Astrocyte (in vitro differentiated cells and primary cell): Measurements from ENCODE around the gene STRIP2. TPM values are rescaled to one million over a fixed set of nuclear protein-coding genes. Genes with fewer than 3 reads are reported as not detected.
"Not testable (repeated sequence)": the region's sequence is repeated elsewhere in the genome, so short reads cannot be mapped to it uniquely, and the experiment has no call there.

Source experiments
- DNase-seq: peaks from one replicate; pipeline ENCODE4 v3.0.0-alpha.2; 2010; ENCODE audit warnings: low read depth
- FAIRE-seq: peaks from 2 replicates; lab custom pipeline; 2011; peaks lifted over from hg19 to GRCh38; lab: Jason Lieb, UNC
- H2AFZ ChIP-seq: 2 replicates; pipeline ENCODE4 v1.6.0; 2012; ENCODE audit warnings: low read depth, low read length, inconsistent platforms
- H3K27ac ChIP-seq: 2 replicates; pipeline ENCODE4 v1.5.1; 2011; ENCODE audit warnings: low read depth, low read length, inconsistent platforms
- H3K27me3 ChIP-seq: 2 replicates; pipeline ENCODE4 v1.6.0; 2011; ENCODE audit warnings: low read length, inconsistent platforms; ENCODE audit not compliant: insufficient read depth
- H3K36me3 ChIP-seq: 2 replicates; pipeline ENCODE4 v1.5.1; 2011; ENCODE audit warnings: low read length, inconsistent platforms; ENCODE audit not compliant: insufficient read depth
- H3K4me1 ChIP-seq: 2 replicates; pipeline ENCODE4 v1.5.1; 2011; ENCODE audit warnings: low read length, inconsistent platforms; ENCODE audit not compliant: insufficient read depth
- H3K4me2 ChIP-seq: 2 replicates; pipeline ENCODE4 v1.6.0; 2012; ENCODE audit warnings: low read length, inconsistent platforms
- H3K4me3 ChIP-seq: 2 replicates; pipeline ENCODE4 v1.5.1; 2011; ENCODE audit warnings: low read depth, mild to moderate bottlenecking, low read length, inconsistent platforms; ENCODE audit not compliant: insufficient read depth
- H3K79me2 ChIP-seq: 2 replicates; pipeline ENCODE4 v1.6.0; 2012; ENCODE audit warnings: mild to moderate bottlenecking, low read length, inconsistent platforms; ENCODE audit not compliant: insufficient read depth
- H3K9ac ChIP-seq: 2 replicates; pipeline ENCODE4 v1.6.0; 2012; ENCODE audit warnings: mild to moderate bottlenecking, low read length, inconsistent platforms
- H3K9me3 ChIP-seq: 2 replicates; pipeline ENCODE4 v1.5.1; 2012; ENCODE audit warnings: low read depth, mild to moderate bottlenecking, low read length, inconsistent platforms; ENCODE audit not compliant: insufficient read depth
- H4K20me1 ChIP-seq: 2 replicates; pipeline ENCODE4 v1.6.0; 2012; ENCODE audit warnings: low read length, inconsistent platforms; ENCODE audit not compliant: insufficient read depth
- H3K27ac Mint-ChIP-seq: one replicate; pipeline ENCODE4 v1.8.0; 2021; ENCODE audit warnings: mild to moderate bottlenecking, mixed read lengths; ENCODE audit not compliant: unreplicated experiment
- H3K27me3 Mint-ChIP-seq: one replicate; pipeline ENCODE4 v1.8.0; 2021; ENCODE audit warnings: low read depth, mixed read lengths; ENCODE audit not compliant: unreplicated experiment
- H3K36me3 Mint-ChIP-seq: one replicate; pipeline ENCODE4 v1.8.0; 2021; ENCODE audit warnings: low read depth, mixed read lengths; ENCODE audit not compliant: unreplicated experiment
- H3K4me1 Mint-ChIP-seq: one replicate; pipeline ENCODE4 v1.8.0; 2021; ENCODE audit warnings: low read depth, mixed read lengths; ENCODE audit not compliant: unreplicated experiment
- H3K4me3 Mint-ChIP-seq: one replicate; pipeline ENCODE4 v1.8.0; 2021; ENCODE audit warnings: mild to moderate bottlenecking, moderate library complexity, mixed read lengths; ENCODE audit not compliant: unreplicated experiment
- H3K9me3 Mint-ChIP-seq: one replicate; pipeline ENCODE4 v1.8.0; 2021; ENCODE audit warnings: mild to moderate bottlenecking, mixed read lengths; ENCODE audit not compliant: unreplicated experiment
- CTCF ChIP-seq: IDR thresholded peaks from 2 replicates; pipeline ENCODE4 v1.5.1; 2011; ENCODE audit warnings: low read depth, mild to moderate bottlenecking, inconsistent platforms, low read length, moderate library complexity; ENCODE audit not compliant: insufficient read depth
- EZH2 ChIP-seq: IDR thresholded peaks from 2 replicates; pipeline ENCODE4 v1.6.1; 2012; ENCODE audit warnings: mild to moderate bottlenecking, low read length, inconsistent platforms; ENCODE audit not compliant: insufficient read depth
- total RNA-seq: library from RNA; stranded (reverse); gene quantifications from 2 replicates; pipeline ENCODE4 v1.2.1, GENCODE V29; 2021

The STRIP2 gene
- total RNA-seq, 1 donor from 2014 or later, result 1.3 TPM

GRCh38 chr7:129476398-129476797 lies 42.2 kb downstream of the STRIP2 start:
- H3K79me2 ChIP-seq, H2AFZ ChIP-seq, H3K36me3 ChIP-seq, H3K9ac ChIP-seq, H3K9me3 Mint-ChIP-seq, H3K27me3 Mint-ChIP-seq, H4K20me1 ChIP-seq, H3K36me3 Mint-ChIP-seq, FAIRE-seq, H3K4me2 ChIP-seq, H3K9me3 ChIP-seq, H3K4me1 ChIP-seq, H3K4me3 ChIP-seq, H3K4me3 Mint-ChIP-seq, H3K4me1 Mint-ChIP-seq, DNase-seq, H3K27me3 ChIP-seq, H3K27ac Mint-ChIP-seq, H3K27ac ChIP-seq: not testable (repeated sequence)

GRCh38 chr7:129479831-129480230 lies 45.6 kb downstream of the STRIP2 start:
- Mint-ChIP-seq H3K27me3 (no peaks in the 10 kb centered on the region), H3K4me1 (no peaks in the 10 kb centered on the region), H3K4me3 (no peak overlapping the region), H3K9me3 (no peaks in the 10 kb centered on the region), H3K27ac (no peak overlapping the region), H3K36me3 (no peaks in the 10 kb centered on the region)
- Histone ChIP-seq H3K36me3 (no peaks in the 10 kb centered on the region), H3K79me2 (no peaks in the 10 kb centered on the region), H3K9ac (no peak overlapping the region), H4K20me1 (no peaks in the 10 kb centered on the region), H3K9me3 (no peaks in the 10 kb centered on the region), H3K27me3 (no peaks in the 10 kb centered on the region), H3K4me3 (no peak overlapping the region), H3K4me2 (no peak overlapping the region), H2AFZ (no peak overlapping the region), H3K27ac (no peak overlapping the region), H3K4me1 (no peaks in the 10 kb centered on the region)
- TF ChIP-seq CTCF, result no peak
- TF ChIP-seq EZH2, result no peak
- no peak for DNase-seq
- no peak for FAIRE-seq

- TF ChIP-seq CTCF, result no peak
- TF ChIP-seq EZH2, result no peak
- H3K4me3 ChIP-seq, result no peak overlapping the region
- H4K20me1 ChIP-seq, result no peaks in the 10 kb centered on the region
- H3K9me3 Mint-ChIP-seq, result no peaks in the 10 kb centered on the region
- no peaks in the 10 kb centered on the region for H3K27me3 Mint-ChIP-seq
- no peak overlapping the region for H2AFZ ChIP-seq
- H3K27me3 ChIP-seq, result no peaks in the 10 kb centered on the region
- no peak overlapping the region for H3K4me3 Mint-ChIP-seq
- no peaks in the 10 kb centered on the region for H3K36me3 ChIP-seq
- no peaks in the 10 kb centered on the region for H3K4me1 ChIP-seq
- DNase-seq (no peak), FAIRE-seq (no peak)
- no peaks in the 10 kb centered on the region for H3K9me3 ChIP-seq
- H3K9ac ChIP-seq, result no peak overlapping the region
- H3K27ac ChIP-seq, result no peak overlapping the region
- H3K4me1 Mint-ChIP-seq, result no peaks in the 10 kb centered on the region
- no peaks in the 10 kb centered on the region for H3K79me2 ChIP-seq
- H3K27ac Mint-ChIP-seq, result no peak overlapping the region
- H3K4me2 ChIP-seq, result no peak overlapping the region
- no peaks in the 10 kb centered on the region for H3K36me3 Mint-ChIP-seq
Observed at GRCh38 chr7:129480674-129481363, 46.6 kb downstream of the STRIP2 start.

GRCh38 chr7:129481376-129481775 lies 47.1 kb downstream of the STRIP2 start:
- not testable (repeated sequence) for H3K4me1 Mint-ChIP-seq, H3K9ac ChIP-seq, H2AFZ ChIP-seq, H3K36me3 ChIP-seq, H3K27me3 Mint-ChIP-seq, H3K27me3 ChIP-seq, H3K27ac ChIP-seq, H3K4me2 ChIP-seq, H3K27ac Mint-ChIP-seq, DNase-seq, H4K20me1 ChIP-seq, H3K9me3 Mint-ChIP-seq, H3K4me3 ChIP-seq, H3K4me3 Mint-ChIP-seq, H3K9me3 ChIP-seq, H3K4me1 ChIP-seq, H3K79me2 ChIP-seq, H3K36me3 Mint-ChIP-seq, FAIRE-seq
